IPS-15b (cell line): Measurements from ENCODE around the gene MVB12B.

Source experiments
- H3K27me3 ChIP-seq: one replicate; pipeline ENCODE4 v1.6.1; 2013; ENCODE audit warnings: low read length; ENCODE audit not compliant: control insufficient read depth, insufficient read depth
- H3K36me3 ChIP-seq: one replicate; pipeline ENCODE4 v1.6.1; 2013; ENCODE audit warnings: low read length; ENCODE audit not compliant: control insufficient read depth, insufficient read depth
- H3K4me1 ChIP-seq: one replicate; pipeline ENCODE4 v1.6.1; 2013; ENCODE audit warnings: mild to moderate bottlenecking, low read length; ENCODE audit not compliant: control insufficient read depth, insufficient read depth
- H3K4me3 ChIP-seq: one replicate; pipeline ENCODE4 v1.5.1; 2013; ENCODE audit warnings: low read depth, low read length
- H3K9ac ChIP-seq: one replicate; pipeline ENCODE4 v1.6.1; 2013; ENCODE audit warnings: low read depth, mild to moderate bottlenecking, low read length
- H3K9me3 ChIP-seq: one replicate; pipeline ENCODE4 v1.6.1; 2013; ENCODE audit warnings: mild to moderate bottlenecking, low read length; ENCODE audit not compliant: control insufficient read depth, insufficient read depth

MVB12B gene

DNA sequence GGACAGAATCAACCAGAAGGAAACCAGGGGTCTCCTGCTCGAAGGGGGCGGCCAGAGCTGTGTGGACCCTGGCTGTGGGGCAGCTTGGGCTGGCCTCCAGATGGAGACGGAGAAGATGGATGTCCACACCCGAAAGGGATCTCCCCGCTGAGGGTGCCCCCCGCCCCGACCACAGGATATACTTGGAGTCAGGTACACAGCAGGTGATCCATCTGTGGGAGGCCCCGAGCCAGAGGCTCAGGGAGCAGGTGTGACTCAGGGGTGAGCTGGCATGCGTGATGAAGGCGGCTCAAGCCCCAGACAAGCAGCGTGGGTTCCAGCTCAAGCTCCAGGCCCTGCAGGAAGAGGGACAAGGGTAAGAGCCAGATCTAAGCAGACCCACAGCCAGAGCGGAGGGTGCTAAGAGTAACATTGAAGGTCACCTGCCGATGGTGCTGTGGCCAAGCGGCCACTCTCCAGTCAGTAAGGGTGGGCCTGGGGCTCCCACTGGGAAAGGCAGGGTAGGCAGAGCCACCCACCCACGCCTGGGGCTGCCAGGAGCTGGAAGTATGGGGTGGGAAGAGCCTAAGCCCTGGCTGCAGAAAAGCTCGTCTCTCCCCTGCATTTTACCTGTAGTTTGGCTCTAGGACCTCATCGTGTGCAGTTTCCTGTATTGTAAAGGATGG, 30.6 kb upstream of the MVB12B start:
- Histone ChIP-seq H3K9ac (no peak overlapping the region), H3K4me3 (no peak overlapping the region), H3K4me1 (no peaks in the 10 kb centered on the region), H3K36me3 (no peaks in the 10 kb centered on the region), H3K9me3 (no peaks in the 10 kb centered on the region), H3K27me3 (no peaks in the 10 kb centered on the region)

DNA sequence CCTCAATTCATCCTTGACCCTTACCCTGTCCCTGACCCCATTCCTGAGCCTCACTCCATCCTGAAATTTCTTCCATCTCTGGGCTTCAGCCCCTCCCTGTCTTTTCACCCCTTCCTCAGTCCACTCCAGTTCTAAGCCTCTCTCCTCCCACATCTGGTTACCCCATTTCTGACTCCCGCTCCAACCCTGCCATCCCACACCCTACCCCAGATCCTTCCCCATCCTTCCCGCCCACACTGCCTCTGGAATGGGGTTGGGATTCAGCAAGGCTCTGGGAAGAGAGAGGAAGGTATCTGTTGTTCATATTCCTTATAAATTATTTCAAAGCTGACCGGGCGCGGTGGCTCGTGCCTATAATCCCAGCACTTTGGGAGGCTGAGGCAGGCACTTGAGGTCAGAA, 29.9 kb upstream of the MVB12B start:
- H3K4me3 ChIP-seq = no peak overlapping the region
- H3K27me3 ChIP-seq = no peaks in the 10 kb centered on the region
- no peaks in the 10 kb centered on the region for H3K36me3 ChIP-seq
- no peaks in the 10 kb centered on the region for H3K4me1 ChIP-seq
- no peak overlapping the region for H3K9ac ChIP-seq
- H3K9me3 ChIP-seq = no peaks in the 10 kb centered on the region

DNA sequence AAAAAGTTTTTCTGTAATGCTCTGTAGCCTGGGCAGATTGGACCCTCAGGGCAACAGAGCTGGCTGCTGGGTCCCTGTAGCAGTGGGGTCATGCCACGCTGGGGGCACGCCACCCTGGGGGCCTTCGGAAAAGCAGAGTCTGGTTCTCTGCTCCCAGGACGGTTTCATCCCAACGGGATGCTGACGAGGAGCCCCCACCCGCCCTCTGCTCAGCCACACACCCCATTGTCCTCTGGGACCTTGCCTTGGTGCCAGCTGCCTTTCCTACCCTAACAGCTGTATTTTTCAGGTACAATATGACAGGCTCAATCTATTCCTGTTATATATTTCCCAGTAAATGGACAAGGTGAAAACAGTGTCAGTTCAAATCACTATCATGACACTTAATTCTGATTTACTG, 29.0 kb upstream of the MVB12B start:
- H3K9me3 ChIP-seq = no peaks in the 10 kb centered on the region
- H3K4me3 ChIP-seq = no peak overlapping the region
- H3K36me3 ChIP-seq = no peaks in the 10 kb centered on the region
- no peaks in the 10 kb centered on the region for H3K4me1 ChIP-seq
- no peaks in the 10 kb centered on the region for H3K27me3 ChIP-seq
- no peak overlapping the region for H3K9ac ChIP-seq

DNA sequence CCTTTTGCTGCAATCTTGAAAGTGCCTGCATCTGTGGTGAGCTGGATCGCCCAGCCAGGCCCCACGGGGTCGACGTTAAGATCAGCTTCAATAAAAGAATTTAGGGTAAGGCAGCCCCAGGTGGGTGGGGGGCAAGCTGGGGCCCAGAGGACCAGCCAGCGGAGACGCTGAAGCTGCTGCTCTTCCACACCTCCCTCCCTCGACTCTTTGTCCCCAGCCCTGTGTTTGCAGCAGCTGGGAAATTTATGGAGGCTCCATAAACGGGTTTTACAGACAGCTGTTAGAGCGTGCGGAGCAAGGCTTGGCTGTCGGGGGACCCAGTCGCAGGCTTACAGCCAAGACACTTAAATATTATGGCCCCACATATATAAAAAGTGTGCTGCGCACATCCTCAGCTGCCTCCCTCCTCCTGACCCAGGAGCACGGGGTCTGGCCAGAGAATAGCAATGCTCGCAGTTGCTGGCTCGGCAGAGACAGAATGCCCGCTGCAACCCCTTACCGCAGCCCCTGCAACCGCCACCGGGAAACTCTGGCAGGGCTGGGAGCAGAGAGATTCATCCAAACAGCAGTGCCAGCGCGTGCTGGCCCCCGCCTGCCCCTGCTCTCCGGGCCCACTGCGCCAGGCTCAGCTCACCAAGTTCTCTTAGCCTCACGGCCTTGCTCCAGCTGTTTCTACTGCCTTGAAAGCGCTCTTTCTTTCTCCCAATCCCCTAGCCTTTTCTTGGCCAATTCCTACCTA, 28.4 kb upstream of the MVB12B start:
- H3K9me3 ChIP-seq = no peaks in the 10 kb centered on the region
- no peak overlapping the region for H3K4me3 ChIP-seq
- no peaks in the 10 kb centered on the region for H3K4me1 ChIP-seq
- no peak overlapping the region for H3K9ac ChIP-seq
- H3K36me3 ChIP-seq = no peaks in the 10 kb centered on the region
- no peaks in the 10 kb centered on the region for H3K27me3 ChIP-seq

DNA sequence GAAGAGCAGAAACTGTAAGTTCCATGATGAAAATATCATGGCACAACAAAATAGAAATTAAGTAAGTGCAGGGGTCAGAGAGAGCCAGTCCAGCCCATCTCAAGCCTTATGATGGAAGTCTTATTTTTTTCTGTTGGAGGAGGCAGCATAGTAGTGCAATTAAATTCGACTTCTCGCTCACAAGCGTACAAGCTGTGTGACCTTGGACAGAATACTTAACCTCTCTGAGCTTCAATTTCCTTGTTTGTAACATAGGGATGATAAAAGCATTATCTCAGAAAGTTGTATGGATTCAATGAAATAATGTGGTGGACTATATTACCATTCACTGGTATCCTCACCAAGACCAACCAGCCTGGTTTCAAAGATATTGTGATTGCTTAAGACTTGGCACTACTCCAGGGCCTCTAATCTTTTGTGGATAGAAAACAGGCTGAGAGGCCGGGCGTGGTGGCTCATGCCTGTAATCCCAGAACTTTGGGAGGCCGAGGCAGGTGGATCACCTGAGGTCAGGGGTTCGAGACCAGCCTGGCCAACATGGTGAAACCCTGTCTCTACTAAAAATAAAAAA, 26.8 kb upstream of the MVB12B start:
- no peak overlapping the region for H3K4me3 ChIP-seq
- no peak overlapping the region for H3K9ac ChIP-seq
- no peaks in the 10 kb centered on the region for H3K9me3 ChIP-seq
- H3K36me3 ChIP-seq = no peaks in the 10 kb centered on the region
- H3K27me3 ChIP-seq = no peaks in the 10 kb centered on the region
- no peaks in the 10 kb centered on the region for H3K4me1 ChIP-seq

DNA sequence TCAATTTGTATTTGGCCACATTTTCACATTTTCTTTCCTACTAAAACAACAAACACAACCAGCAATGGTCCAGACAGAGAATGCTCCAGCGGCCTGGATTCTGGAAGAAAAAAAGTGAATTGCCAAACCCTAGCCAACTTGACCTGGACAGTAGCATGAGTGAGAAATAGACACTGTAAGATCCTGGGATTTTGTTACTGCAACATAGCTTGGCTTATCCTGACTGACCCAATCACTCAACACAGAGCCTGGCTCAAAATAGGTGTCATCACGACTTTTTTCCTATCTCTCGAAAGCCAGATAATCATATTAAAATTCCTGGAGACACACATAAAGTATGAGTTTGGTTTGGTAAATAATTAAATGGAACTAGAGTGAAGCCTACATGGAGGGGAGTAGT, 25.4 kb upstream of the MVB12B start:
- Histone ChIP-seq H3K9me3 (no peaks in the 10 kb centered on the region), H3K4me1 (no peaks in the 10 kb centered on the region), H3K27me3 (no peaks in the 10 kb centered on the region), H3K36me3 (no peaks in the 10 kb centered on the region), H3K4me3 (no peak overlapping the region), H3K9ac (no peak overlapping the region)

DNA sequence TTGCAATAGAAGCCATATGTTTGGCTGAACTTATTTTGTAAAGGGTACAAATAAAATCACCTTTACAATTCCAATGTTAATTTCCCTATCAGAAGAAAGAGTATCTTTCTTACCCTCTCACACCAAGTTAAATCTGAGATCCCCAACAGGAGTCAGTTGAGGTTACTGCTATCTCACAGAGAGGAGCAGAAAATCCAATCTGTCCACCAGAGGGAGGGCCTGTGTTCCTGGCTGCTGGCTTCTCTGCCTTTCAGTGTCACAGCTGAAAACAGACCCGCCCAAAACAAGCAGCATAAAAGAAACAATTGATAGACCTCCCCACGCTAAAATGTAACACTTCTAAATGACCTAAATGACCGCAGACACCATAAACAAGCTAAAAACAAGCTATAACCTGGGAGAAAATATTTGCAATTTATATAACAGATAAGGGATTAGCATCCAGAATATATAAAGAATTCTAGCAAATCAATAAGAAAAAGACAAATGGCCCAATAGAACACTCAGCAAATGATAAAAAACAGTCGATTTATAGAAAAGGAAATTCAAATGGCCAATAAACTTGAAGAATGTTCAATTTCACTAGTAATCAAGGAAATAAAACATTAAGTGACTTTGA, 24.5 kb upstream of the MVB12B start:
- H3K27me3 ChIP-seq = no peaks in the 10 kb centered on the region
- no peaks in the 10 kb centered on the region for H3K9me3 ChIP-seq
- no peaks in the 10 kb centered on the region for H3K36me3 ChIP-seq
- no peak overlapping the region for H3K9ac ChIP-seq
- no peaks in the 10 kb centered on the region for H3K4me1 ChIP-seq
- H3K4me3 ChIP-seq = no peak overlapping the region

DNA sequence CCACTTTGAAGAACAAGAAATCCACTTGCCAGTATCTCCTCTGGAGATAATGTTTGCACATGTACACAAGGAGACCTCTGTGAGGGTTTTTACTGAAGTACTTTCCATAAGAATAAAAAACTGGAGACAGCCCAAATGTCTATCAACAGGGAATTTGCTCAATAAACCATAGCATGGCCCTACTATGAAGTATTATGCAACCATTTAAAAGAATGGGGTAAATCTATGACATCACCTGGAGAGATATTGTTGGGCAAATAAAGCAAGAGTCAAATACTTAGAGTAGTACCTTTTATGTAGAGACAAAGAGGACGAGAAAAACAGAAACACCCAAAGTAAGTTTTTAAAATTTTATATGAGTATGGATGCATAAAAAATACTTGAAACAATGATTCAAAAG, 23.9 kb upstream of the MVB12B start:
- H3K4me1 ChIP-seq = no peaks in the 10 kb centered on the region
- no peaks in the 10 kb centered on the region for H3K27me3 ChIP-seq
- H3K36me3 ChIP-seq = no peaks in the 10 kb centered on the region
- no peak overlapping the region for H3K9ac ChIP-seq
- H3K9me3 ChIP-seq = no peaks in the 10 kb centered on the region
- H3K4me3 ChIP-seq = no peak overlapping the region

DNA sequence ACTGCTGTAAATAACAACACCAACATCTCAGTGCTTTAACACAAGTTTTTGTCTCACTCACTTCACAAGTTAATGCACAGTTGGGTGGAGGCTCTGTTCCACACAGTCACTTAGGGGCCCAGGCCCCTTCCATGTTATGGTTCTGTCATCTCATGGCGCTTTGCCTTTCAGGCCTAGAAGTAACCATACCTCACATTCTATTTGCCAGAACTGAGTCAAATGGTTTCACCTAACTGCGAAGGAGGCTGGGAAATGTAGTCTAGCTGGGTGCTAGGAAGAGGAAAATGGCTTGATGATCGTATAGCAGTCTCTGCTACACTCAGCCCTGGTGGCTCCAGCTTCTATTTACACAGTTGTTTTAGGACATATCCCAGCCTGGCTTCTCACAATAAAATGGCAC, 23.1 kb upstream of the MVB12B start:
- Histone ChIP-seq H3K27me3 (no peaks in the 10 kb centered on the region), H3K9ac (no peak overlapping the region), H3K9me3 (no peaks in the 10 kb centered on the region), H3K4me1 (no peaks in the 10 kb centered on the region), H3K36me3 (no peaks in the 10 kb centered on the region), H3K4me3 (no peak overlapping the region)

DNA sequence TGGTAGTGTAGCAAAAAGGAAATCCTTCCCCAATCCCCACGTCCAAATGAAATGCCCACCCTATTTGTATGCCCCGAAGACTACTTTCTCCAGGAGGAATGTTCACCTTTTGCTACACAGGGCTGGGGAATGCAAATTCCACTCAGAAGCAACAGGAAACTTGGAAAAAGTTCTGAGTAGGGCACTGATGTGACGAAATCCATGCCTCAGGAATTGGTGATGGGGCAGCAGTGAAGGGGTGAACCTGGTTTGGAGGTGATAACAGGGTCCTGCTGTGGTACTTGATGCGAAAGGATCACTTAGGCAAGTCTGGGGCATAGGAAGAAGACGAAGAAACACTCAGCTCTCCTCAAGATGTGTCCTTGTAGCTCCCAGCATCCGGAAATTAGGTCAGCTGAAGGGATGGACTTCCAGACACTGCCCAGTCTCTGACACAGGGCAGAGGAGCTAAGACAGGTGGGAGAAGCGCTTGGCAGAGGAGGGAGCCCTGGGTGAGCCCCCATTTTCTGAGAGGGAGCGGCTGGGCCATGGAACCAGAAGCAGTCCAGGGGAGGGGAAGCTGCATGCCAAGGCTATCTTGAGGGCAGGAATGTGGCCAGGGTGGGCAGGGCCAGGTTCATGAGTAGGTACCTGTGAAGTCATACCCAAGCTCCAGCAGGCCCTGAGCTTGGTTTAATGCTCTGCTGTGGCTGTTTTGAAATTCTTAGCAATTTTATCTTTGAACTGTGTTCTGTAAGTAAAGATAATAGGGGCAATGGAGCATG, 22.2 kb upstream of the MVB12B start:
- Histone ChIP-seq H3K9ac (no peak overlapping the region), H3K27me3 (no peaks in the 10 kb centered on the region), H3K36me3 (no peaks in the 10 kb centered on the region), H3K4me1 (no peaks in the 10 kb centered on the region), H3K4me3 (no peak overlapping the region), H3K9me3 (no peaks in the 10 kb centered on the region)

DNA sequence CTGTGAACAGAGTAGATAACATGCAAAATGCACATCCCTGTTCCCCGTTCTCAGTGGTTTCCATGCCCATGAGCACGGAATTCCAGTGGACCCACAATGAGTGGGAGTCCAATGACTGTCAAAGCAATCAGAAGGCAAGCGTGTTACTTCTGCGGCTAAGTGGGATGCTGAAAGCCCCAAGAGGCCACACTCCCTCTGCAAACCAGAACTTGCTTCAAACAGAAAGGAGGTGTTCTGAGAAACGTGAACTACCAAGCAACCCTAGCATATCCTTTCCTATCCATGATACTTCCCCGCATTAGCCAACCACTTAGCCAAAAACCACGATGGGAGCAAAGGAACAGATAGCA, 21.7 kb upstream of the MVB12B start:
- Histone ChIP-seq H3K36me3 (no peaks in the 10 kb centered on the region), H3K9me3 (no peaks in the 10 kb centered on the region), H3K27me3 (no peaks in the 10 kb centered on the region), H3K4me3 (no peak overlapping the region), H3K9ac (no peak overlapping the region), H3K4me1 (no peaks in the 10 kb centered on the region)
